ENCODE measurements around the gene MPZL3.
"Not testable (repeated sequence)": the region's sequence is repeated elsewhere in the genome, so short reads cannot be mapped to it uniquely, and the experiment has no call there.

The MPZL3 gene

GRCh38 chr11:118211006-118211405 is 41.2 kb downstream of the MPZL3 start:
- no peak for DNase-seq

DNA sequence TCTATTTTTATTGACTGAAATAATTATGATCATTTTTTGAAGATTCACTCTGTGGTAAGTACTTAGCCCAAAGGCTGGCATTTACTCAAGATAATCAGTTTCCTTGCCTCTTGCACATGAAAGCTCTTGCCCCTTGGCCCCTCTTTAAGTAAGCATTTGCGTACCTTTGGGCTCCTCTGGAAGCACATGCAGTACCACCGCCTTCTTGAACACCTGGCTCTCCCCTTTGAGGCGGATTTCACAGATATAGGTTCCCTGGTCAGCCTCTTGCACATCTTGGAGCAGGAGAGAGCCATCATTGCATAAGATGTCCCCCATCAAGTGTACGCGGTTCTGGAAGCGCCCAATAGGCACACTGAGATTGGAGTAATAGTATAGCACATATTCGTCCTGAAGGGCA is 41.8 kb downstream of the MPZL3 start:
- DNase-seq = no peak

DNA sequence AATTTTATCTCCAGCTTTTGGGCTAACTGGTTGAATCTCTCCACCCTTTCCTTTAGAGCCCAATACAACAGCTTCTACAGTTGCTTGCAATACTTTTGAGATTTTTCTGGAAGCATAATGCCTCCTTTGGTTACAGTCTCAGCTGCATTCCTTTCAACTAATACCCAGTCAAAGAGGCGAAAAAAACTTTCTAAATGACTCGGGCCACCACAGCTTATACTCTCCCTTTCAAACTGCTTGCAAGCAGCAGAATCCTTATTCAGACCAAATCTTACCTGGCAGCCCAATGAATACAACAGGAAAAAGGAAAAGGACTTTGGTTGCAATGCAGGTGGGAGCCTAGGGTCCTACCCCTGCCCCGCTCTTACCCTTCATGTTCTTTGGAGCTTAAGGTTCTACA is 43.1 kb downstream of the MPZL3 start:
- DNase-seq = no peak

DNA sequence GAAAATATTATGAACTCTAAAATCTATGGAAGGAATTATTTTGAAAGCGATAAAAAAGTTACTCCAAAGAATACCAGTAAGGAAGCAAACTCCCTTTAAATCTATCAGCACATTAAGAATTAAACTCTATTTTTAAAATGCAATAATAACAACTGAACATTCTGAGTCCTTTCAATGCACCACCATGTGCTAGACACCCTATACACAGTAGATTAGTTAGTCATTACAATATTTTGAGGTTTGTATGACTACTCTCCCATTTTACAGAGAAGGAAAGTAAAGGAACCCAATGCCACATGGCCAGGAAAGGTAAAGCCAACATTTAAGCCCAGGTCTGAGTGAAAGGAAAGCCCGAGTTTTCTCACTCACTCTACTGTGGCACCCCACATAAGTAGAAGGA is 45.1 kb downstream of the MPZL3 start:
- DNase-seq = no peak

GRCh38 chr11:118206391-118207031 is 45.7 kb downstream of the MPZL3 start:
- DNase-seq = no peak

DNA sequence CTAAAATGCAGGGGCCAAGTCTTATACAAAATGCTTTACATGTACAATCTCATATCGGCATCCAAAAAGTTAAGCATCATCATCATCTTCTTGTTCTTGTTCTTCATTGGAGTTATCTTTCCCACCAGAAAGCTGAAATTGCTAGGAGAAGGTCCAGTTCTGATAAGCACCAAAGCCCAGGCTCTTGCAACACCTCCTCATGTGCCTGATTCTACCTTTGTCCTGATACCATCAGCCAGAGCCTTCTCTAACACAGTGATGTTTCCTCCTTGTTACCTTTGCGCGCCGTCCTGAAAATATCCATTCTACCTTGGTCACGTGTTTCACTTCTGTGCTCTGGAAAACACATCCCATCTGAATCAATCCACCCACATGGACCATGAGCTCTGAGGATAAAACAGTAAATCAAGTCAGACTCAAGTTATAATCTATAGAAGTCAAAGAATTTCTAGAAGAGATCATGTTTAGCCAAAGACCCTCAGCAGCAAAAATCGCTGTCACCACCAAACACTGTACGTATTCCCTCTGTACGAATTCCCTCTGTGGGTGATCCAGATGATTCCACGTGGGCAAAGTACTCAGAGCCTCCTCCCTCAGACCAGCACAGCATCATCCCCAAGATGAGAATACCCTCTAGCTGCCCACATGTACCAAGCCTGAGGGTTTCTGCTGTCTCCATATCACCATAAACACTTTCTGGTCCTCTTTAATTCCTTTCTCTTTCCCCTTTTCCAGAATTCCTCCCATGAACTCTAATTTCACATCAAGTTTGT is 46.4 kb downstream of the MPZL3 start:
- no peak for DNase-seq

GRCh38 chr11:118202599-118203422 is 49.4 kb downstream of the MPZL3 start:
- peak in 1 of 2 donors; percentile 43 for DNase-seq

DNA sequence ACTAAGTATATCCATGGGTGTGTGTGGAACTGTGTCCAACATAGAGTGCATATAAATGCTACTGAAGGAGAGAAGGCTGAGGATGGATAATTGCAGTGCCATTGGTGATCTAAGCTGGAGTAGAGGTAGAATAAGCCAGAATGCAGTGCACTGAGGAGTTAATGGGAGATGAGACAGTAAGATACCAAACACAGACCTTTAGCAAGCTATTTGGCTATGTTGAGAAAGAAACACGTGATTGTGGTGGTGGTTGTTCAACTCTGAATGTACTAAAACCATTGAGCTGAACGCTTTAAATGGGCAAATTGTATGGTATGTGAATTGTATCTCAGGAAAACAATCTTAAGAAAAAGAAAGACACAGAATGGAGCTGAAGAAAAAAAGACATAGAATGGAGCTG is 50.2 kb downstream of the MPZL3 start:
- no peak for DNase-seq

DNA sequence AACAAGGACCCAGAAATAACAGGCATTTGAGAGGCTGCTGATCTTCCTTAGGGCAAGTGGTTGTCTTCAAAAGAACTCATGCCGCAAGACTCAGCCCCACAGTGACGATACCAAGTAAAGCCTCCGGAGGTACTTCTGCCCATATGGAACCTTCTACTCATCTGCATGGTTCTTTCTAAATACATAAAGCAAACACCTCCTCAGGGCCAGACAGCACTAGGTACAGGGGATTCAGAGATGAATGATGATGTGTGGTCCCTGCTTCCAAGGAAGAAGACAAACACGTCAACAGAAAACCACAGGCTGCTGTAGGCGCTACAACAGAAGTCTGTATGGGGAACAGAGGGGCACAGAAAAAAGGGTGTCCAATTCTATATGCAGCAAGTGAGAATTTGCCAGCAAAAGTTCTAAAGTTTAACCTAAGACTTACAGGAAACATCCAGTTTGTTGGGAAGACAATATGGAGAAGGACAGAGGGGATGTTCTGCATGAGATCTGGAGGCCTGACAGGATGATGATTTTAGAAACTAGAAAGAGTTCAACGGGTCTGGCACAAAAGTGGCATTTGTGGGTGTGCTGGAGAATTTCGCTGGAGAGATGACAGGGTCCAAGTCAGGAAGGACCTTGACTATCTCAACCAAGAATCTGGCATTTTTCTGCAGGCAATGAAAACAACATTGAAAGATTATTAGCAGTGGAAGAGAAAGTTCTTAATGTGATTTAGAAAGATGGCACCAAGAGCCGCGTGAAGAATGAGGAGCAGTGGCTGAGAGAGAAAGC is 51.1 kb downstream of the MPZL3 start:
- peak in 1 of 2 donors; percentile 45 for DNase-seq

DNA sequence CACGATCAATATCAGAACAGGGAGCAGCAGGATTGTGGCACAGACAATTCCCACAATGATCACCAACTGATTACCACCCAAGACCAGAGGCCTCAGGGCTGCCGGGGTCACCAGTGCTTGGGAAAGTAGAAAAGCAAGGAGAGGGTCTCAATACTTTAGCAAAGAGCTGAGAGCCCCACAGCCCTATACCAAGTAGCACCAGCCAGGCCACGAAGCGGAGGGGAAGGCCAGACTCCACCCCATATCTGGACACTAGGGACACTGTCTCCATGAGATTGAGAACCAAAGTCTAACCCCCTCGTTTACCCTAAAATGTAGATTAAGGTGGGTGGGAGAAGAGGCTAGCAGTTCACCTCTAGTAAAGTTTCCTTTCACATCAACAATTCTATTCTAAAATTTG is 51.7 kb downstream of the MPZL3 start:
- DNase-seq = no peak

GRCh38 chr11:118199135-118199534 is 53.0 kb downstream of the MPZL3 start:
- no peak for DNase-seq

DNA sequence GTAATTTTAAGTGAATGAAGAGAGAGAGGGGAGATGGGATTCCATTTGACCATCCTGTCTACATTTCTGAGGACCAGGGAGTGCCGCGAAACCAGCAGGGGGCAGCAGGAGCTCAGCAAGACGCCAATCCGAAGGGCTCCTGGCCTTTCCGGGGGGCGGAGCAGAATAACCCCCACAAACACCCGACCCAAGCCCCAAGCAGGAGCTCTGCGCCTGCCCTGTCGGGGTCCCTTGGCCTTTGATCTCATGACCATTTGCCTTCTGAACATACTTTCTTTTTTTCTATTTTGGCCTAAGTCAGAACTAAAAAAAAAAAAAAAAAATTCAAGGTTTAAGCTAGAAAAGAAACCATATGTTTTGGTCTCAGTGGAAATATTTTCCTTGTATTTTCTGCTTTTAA is 53.8 kb downstream of the MPZL3 start:
- peak; percentile 81 to 82 for DNase-seq

GRCh38 chr11:118194835-118195627 is 57.1 kb downstream of the MPZL3 start:
- DNase-seq = no peak

DNA sequence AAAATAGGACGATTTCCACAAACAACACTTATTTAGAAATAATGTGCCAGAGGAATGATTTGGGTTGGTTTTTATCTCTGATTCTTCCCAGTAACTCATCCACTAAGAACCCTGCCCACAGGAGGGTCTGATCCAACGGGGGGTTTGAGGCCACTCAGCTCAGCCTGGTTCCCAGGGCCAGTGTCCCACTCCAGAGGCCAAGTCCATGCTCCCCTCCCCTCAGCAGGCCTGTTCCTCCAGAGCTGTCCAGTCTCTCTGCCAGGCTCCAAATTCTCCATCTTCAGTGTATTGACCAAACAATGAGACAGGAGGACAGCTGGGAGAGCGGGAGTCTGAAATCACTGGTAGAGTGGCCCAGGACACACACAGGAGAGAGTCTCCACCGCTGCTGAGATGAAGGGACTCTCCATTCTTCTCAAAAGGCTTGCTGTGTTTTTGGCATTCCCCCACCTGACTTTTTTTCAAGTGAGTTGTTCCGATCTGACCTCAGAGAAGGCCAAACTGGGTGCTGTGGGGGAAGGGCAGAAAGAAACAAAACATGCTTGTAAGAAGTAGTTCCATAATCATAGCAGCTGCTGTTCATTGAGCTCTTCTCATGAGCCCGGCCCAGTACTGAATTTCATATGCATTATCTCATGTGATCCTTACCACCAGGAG is 58.1 kb downstream of the MPZL3 start:
- DNase-seq = no peak

- not testable (repeated sequence) for DNase-seq
Measured at GRCh38 chr11:118192817-118193216, 59.3 kb downstream of the MPZL3 start.

DNA sequence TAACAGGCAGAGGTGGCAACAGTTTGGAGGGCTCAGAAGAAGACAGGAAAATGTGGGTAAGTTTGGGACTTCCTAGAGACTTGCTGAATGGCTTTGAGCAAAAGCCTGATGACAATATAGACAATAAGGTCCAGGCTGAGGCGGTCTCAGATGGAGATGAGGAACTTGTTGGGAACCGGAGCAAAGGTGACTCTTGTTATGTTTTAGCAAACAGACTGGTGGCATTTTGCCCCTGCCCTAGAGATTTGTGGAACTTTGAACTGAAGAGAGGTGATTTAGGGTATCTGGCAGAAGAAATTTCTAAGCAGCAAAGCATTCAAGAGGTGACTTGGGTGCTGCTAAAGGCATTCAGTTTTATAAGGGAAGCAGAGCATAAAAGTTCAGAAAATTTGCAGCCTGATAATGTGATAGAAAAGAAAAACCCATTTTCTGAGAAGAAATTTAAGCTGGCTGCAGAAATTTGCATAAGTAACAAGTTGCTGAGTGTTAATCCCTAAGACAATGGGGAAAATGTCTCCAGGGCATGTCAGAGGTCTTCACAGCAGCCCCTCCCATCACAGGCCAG is 61.1 kb downstream of the MPZL3 start:
- DNase-seq = not testable (repeated sequence)

GRCh38 chr11:118186346-118187107 is 65.6 kb downstream of the MPZL3 start:
- no peak for DNase-seq

- no peak for DNase-seq
Measured at GRCh38 chr11:118184784-118185579, 67.2 kb downstream of the MPZL3 start.

DNA sequence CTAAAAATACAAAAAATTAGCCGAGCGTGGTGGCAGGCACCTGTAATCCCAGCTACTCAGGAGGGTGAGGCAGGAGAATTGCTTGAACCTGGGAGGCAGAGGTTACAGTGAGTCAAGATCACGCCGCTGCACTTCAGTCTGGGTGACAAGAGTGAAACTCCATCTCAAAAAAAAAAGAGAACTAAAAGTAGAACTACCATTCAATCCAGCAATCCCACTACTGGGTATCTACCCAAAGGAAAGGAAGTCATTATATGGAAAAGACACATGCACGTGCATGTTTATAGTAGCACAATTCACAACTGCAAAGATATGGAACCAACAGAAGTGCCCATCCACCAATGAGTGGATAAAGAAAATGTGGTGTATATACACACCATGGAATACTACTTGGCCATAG is 68.5 kb downstream of the MPZL3 start:
- not testable (repeated sequence) for DNase-seq

Measured in stimulated activated CD4-positive, alpha-beta T cell treated with anti-CD3 and anti-CD28 coated beads, Interleukin-2, amount 100 ng/mL, for 48 hours (primary cell).